Epithelial cell of prostate (primary cell): ENCODE measurements around the gene ICAM5.
A peak's percentile ranks its signal among the peaks of the same experiment; 100 is the strongest.

Source experiments
- DNase-seq: peaks from one replicate; pipeline ENCODE4 v3.0.0-alpha.2; 2011; ENCODE audit warnings: low read depth, low spot score
- H3K27ac ChIP-seq: fragments of 450-650 bp; 2 replicates; pipeline ENCODE4 v1.5.1; 2017; ENCODE audit warnings: mild to moderate bottlenecking

The ICAM5 gene

DNA sequence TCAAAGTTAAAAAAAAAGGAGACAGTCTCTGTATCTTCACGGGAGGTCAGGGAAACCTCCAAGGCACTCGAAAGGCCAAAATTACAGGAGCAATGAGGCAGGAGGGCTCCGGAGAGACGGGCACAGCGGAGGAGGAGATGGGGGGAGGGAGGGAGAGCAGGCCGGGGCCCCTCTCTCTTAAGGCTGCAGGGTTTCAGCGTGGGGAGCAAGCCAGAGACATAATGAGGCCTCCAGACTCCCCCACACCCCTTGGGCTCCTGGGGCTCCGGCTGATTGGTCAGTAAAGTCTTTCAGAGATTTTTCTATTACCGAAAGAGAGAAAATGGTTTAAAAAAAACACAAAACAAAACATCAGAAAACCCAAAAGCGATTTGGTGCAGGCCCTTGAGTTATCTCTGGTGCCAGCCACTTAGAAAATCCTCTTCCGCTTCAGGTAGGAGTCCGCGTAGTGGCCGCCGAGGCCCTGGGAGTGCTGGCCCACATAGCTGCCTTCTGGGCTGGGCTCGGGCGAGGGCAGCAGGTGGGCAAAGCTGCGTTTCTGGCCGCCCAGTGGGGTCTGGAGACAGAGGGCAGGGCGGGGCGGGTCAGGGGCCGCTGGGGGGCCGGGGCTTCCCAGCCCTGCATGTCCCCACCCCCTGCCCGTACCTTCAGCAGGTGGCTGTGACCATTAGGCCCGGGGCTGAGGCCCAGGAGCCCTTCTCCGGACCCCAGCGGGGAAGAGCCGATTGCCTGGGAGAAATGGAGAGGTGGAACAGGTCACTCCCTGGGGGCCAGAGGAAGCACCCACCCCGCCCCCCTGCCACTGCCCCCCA lies 27.5 kb downstream of the ICAM5 start:
- DNase-seq = no peak
- no peak overlapping the region for H3K27ac ChIP-seq

DNA sequence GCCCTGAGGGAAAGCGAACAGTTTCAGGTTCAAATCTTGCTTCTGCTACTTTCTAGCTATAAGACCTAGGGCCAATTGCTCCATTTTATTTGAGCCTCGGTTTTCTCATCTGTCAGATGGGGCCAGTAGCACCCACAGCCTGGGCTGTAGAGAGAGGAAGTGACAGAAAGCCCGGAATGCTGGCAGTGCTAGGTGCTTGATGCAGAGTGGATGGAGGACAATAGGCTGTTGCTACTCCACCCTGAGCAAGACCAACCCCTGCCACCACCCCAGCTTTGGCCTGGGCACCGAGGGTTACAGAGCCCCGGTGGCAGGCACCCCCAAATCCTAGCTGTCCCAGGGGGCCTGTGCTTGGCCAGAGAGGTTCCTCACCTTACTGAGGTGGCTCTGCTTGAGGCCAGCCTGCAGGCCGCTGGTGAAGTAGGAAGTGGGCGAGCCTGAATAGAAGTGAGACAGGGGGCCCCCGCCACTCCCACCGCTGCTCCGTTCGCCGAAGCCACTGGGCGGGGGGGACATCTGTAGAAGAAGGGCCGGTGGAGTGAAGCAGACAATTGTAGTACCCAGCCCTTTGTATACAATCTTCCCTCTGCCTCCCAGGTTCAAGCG lies 28.2 kb downstream of the ICAM5 start:
- no peak for DNase-seq
- no peak overlapping the region for H3K27ac ChIP-seq

DNA sequence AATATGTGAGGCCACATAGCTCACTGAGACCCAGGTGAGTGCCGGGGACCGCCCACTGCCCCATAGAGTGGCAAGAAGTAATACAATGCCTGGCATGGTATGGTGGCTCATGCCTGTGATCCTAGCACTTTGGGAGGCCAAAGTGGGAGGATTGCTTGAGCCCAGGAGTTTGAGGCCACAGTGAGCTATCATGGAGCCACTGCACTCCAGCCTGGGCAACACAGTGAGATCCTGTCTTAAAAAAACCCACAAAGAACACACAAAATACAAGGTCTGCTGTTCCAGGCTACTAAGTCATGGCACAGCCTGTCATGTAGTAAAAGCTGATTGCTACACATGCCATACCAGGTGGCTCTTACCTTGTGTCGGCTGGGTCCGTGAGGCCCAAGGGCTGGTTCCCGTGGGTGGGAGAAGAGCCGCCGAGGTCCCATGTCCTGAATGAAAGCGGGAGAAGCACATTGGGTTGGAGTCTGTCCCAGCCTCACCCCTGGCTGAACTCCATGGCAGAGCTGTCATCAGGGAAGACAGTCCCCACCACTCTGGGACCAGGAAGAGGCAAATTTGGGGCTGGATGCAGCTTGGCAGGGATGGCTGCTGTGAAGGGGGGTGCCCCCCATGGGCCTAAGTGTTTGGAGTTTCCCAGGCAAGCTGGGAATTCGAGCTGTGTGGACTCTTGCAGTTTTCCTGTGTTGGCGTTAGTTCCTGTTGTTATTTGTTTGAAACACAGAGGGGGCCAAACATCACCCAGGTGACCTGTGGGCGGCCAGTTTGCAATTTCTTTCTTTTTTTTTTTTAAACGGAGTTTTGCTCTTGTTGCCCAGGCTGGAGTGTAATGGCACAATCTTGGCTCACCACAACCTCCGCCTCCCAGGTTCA lies 29.3 kb downstream of the ICAM5 start:
- no peak for DNase-seq
- no peak overlapping the region for H3K27ac ChIP-seq

DNA sequence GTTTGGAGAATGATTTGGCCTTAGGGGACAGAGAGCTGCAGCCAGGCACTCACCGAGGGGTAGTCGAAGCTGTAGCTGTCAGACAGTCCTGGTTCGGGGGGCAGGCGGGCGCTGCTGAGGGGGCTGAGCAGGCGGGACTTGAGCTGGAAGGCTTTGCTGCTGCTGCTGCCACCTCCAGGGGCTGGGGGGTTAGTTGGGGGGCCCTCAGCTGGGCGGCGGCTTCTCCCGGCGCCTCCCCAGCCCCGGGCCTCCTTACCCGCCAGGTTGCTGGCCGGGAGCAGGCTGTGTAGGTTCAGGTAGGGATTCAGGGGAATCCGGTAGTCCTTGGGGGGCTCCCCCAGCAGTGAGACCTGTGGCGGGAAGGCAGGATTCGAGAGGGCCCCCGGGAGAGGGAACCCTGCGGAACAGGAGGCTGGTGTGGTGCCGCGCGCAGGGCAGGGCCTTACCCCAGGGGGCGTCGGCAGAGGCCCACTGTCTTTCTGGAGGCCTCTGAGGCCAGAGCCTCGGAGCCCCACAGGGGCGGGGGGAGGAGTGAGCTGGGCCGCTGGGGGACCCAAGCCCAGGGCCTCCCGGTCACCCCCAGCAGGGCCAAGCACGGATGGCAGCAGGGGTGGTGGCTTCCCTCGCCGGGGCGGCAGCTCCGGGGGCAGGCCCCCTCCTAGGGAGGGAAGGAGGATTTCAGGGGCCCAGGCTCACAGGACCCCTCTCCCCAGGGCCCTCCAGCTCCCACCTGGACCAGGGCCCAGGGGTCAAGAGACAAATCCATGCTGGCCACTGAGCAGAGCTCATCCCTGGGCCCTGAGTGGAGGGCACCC lies 31.1 kb downstream of the ICAM5 start:
- no peak for DNase-seq
- no peak overlapping the region for H3K27ac ChIP-seq

DNA sequence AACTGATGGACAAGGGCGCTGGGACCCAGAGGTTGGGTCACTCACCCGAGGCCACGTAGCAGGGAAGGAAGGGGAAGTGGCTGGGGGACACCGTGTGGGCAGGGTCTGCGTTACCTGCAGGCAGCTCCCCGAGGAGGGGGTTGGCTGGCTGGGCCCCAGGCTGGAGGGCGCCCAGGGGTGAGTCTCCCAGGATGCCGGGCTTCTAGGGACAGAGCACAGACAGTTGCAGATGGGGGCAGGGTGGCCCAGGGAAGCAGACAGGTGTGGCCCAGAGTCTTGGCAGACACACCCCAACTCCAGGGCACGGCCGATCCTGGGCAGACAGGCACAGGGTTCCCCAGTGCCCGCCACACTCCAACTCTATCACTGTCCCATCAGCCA lies 31.7 kb downstream of the ICAM5 start:
- no peak overlapping the region for H3K27ac ChIP-seq
- no peak for DNase-seq

DNA sequence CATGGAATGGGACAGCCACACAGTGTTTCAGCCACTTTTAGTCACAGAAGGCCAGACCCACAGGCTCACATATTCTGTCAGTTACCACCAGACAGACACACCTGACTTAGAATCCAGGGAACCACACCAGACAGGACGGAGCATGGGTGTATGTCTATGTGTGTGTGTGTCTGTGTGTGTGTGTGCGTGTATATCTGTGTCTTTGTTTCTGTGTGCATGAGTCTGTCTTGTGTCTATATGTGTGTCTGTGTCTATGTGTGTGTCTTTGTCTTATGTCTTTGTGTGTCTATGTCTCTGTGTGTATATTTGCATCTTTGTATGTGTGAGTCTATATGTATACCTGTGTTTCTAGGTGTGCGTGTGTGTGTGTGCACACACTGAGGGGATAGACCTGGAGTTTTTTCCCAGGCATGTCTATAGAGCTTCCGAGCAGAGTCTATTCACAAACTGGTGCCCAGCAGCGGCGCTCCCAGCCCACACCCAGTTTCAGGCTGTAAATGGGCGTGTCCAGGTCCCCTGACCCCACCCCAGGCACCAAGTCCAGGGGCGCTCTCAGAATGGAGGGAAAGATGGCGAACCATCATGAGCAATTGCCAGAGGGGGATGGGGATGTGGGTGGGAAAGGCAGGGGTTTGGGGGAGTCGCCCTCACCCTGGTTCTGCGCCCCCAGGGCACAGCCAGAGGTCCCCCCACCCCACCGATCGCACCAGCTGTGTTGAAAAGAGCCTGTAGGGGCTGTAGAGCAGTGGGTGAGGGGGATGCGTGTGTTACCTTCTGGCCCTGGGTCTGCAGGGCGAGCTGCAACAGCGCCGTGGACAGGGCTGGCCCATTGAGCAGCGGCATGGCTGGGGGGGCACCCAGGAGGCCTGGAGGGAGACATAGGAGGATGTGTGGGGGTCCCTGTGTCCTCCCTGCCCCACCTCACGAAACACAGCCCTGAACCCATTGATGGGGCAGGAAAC lies 32.4 kb downstream of the ICAM5 start:
- no peak for DNase-seq
- H3K27ac ChIP-seq = no peak overlapping the region

DNA sequence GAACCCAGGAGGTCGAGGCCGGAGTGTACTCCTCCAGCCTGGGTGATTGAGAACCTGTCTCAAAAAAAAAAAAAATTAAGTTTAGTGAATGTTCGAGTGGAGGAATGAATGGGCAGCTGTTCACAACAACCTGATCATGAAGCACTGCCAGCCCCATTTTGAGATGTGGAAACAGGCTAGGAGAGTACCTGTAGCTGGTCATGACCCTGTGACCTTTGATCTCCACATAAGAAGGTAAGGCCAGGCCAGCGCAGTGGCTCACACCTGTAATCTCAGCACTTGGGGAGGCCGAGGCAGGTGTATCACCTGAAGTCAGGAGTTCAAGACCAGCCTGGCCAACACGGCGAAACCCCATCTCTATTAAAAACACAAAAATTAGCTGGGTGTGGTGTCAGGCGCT lies 36.0 kb downstream of the ICAM5 start:
- H3K27ac ChIP-seq = no peak overlapping the region
- no peak for DNase-seq

DNA sequence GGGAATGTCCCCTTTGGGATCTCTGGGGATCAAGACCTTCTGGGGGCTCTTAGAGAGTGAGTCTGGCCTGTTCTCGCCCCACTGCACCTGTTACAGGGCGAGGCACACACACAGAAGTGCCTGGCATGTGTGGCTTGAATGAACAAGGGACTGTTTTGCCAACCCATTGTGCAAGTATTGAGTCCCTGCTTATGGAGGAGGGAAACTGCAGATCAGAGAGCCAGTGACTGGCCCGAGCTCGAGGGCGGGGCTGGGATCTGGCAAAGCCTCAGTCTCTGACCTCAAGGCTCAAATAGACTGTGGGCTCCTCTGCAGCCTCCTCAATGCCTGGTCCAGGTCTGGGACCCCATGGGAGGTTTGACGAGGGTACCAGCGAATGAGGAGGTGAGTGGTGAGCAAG lies 38.0 kb downstream of the ICAM5 start:
- DNase-seq = no peak
- no peak overlapping the region for H3K27ac ChIP-seq

DNA sequence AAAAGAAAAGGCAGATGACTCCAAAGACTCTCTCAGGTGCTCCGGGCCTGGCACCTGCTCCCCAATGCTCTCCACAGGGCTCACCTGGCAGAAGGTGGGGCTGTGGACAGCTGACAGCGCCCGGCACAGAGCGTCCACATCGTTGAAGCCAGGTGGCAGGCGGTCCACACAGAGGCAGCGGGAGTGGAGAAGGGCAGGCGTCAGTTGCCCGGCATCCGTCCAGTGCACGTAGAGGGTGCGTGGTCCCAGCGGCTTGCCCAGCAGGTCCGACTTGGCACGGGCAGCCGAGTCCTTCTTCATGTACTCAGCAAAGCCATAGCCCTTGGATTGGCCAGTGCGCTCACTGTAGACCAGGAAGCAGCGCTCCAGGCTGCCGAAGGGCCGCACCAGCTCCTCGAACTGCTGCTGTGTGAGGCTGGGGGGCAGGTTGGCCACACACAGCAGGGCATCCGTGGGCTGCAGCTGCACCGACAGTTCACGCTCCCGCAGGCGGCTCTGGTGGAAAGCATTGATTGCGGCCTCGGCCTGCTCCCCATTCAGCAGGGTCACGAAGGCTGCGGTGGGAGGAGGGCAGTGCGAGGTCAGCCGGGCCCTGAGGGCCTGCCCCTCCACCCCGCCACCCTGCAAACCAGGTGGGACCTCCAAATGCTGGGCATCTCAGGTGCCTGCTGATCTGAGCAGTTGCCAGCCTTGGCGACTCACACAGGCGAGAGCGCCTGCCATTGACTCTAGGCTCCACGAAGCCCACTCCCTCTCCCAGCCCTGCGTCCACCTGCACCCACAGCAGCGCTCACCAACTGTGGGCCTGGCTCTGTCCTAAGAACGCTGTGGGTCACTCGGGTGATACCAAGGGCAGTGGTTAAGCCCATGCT lies 39.0 kb downstream of the ICAM5 start:
- H3K27ac ChIP-seq = no peak overlapping the region
- no peak for DNase-seq

DNA sequence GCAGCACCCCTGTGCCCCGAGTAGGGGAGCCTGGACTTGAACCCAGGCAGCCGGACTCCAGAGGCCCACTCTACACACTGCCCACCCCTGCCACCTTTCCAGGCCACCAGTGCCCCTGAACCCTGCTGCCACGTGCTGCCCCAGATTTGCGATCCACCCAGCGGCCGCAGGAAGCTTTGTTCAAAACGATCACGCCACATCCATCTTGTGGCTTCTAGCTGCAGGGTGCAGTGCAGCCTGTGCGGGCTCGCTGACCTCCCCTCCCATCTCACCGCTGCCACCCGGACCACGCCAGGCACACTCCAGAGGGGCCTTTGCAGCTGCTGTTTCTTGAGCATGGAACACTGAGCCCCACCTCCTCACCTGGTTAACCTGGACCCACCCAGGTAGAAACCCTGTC lies 39.8 kb downstream of the ICAM5 start:
- DNase-seq = no peak
- H3K27ac ChIP-seq = no peak overlapping the region

DNA sequence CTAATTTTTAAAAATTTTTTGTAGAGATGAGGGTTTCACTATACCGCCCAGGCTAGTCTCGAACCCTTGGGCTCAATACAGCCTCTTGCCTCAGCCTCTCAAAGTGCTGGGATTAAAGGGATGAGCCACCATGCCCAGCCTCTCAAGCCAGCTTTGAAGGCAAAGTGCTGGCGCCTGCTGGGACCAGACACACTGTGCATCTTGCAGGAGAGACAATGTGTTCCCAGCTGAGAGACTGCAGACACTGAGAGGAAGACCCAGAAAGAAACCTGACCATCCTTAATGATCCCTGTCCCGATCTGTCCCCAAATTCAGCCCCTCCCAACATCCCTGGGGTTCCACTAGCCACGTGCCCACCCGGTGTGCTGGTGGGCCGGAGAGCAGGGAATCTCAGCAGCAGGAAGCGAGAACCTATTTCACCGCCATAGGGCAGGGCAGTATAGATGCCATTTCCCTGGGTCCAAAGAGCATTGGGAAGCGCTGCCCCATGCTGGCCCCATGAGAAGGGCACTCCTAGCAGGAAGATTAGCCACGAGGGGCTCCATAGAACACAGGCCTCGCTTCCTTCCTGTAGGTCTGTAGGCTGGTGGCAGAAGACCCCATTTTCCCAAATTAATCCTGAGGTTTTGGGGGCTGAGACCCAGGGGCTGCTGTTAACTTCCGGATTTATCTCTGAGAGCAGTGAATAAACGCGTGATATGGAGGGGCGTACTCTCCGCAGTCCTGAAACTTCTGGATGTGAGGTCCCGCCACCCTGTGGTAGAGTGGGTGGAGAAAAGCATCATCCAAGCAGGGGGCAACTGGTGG lies 42.6 kb downstream of the ICAM5 start:
- H3K27ac ChIP-seq = peak overlapping the region; percentile 67
- DNase-seq = no peak

DNA sequence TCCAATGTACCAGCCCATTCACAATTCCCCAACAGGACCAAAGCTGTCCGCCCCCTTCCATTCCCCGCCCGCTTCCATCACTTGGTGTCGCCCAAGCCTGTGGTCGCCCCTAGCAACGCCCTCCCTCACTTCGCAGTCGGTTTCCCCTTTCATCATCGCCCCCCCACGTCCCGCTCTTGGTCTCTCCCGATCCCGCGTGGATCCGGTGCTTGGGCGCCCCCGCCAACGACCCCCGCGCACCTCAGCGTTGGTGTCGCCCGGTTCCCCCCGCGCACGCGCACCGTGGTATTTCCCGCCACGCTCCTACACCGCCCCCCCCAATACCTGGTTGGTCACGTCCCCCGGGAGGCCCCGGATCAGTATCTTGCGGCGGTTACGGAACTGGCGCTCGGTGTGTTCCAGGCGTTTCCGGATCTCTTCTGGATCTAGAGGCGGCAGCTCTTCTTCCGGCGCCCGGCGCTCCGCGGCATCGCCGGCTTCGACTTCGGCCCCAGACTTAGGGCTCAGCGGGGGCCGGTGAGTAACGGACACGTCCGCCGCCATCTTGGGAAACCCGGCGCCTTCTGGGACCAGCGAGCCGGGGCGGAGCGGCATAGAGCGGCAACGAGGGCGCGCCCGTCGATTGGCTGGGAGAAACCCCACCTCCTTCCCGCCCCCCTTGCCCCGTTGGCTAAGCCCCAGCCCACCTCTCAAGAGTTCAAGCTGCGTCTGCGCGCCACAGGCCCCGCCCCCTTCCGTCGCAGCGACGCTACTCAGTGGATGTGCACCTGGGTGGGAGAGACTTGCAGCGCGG lies 43.4 kb downstream of the ICAM5 start, which contains the start of gene RAVER1:
Gene RAVER1 (minus strand): TSS at position 565 of the 793 bp plus-strand sequence. CDS start 22 bp downstream, at position 543.
- H3K27ac ChIP-seq = peak within 1 kb of the TSS; percentile 67
- peak; percentile 86 for DNase-seq

DNA sequence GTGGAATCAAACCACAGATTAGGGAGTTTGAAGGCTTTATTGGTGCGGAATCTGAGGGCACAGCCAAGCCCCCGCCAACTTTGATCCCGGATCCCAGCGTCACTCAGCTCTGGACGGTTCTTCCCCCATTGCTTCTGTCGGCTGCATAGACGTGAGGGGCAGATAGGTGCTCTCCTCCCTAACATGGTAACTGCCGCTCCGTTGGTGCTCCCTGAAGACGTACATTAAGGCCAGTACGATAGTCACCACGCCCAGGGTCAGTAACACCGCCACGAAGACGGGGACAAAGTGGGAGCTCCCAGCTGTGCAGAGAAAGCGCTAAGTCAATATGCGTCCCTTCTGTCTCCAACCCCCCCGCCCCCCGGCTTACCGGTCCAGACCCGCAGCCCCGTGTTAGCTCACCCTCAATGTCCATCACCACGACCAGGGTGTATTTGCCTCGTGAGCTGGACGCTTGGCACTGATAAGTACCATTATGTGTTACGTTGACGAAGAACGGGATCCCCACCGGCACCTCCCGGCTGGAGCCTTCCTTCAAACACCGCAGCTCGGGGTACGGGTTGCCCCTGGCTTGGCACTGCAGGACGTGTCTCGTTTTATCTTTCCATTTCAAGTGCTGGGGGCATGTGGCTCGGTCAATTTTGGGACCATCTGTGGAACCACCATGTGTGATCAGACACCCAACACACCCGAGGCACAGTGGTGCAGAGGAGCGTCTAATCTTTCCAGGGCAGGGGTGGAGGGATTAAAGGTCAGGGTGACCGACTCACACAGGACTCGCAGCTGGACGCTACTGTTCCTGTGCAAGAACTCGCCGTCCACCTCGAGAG lies 44.2 kb downstream of the ICAM5 start:
- peak overlapping the region; percentile 67 for H3K27ac ChIP-seq
- peak; percentile 3 for DNase-seq

DNA sequence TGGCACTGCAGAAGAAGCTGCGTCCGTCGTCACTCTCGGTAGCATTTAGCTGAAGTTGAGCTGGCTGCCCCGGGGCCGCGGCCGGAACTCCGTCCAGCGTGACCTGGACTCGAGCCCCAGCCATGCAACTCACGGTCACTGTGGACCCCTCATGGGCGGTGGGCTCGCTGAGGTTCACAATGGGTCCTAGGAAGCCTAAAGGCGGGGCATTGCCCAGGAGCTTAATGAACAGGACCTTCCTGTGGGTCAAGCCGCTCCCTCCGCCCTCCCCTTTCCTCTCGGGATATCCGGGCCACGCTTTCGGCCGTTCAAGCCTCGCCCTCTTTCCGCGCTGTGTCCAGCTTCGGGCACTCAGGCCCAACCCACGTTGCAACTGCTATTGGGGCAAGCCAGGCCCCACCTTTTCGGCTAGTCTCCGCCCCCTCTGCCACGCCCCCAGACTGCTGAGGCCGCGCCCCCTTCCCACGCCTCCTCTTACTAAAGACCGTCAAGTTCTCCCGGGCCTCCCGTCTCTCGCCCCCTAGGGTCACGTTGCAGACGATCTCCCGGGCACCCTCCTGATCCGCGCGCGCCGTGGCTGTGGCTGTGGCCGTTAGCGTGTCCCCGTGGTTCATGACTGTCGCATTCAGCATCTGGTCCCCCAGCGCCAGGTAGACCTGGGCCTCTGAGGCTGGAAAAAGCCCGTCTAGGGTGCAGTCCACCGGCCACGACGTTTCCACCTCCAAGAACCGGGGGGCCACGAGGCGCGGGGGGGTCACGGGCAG lies 45.0 kb downstream of the ICAM5 start:
- peak; percentile 46 for DNase-seq
- H3K27ac ChIP-seq = peak overlapping the region; percentile 67
